Activated naive CD4-positive, alpha-beta T cell treated with Interleukin-2 at 50 U/mL for 16 hours (primary cell): ENCODE data around the gene PANK1.
A peak's percentile ranks its signal among the peaks of the same experiment; 100 is the strongest.

Experiments
- DNase-seq: peaks from one replicate; pipeline ENCODE4 v3.0.0-alpha.2; 2020

PANK1 gene

DNA sequence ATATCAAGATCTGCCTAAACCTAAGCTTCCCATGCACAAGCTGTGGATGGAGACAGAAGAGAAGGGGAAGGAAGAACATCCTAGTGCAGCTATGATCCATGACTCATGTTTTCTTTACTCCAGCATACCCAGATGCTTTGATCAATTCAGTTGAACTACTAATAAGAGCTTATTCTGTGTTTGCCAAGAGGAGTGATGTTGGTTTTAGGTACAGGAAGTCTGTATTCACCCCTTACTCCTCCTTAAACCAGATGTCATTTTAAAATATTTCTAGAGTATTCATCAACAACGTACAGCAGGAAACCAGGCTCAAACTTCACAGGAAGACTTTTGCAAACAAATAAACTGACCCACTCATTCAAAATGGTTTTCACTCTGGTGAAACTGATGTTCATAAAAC, 29.2 kb downstream of the PANK1 start:
- DNase-seq: no peak

DNA sequence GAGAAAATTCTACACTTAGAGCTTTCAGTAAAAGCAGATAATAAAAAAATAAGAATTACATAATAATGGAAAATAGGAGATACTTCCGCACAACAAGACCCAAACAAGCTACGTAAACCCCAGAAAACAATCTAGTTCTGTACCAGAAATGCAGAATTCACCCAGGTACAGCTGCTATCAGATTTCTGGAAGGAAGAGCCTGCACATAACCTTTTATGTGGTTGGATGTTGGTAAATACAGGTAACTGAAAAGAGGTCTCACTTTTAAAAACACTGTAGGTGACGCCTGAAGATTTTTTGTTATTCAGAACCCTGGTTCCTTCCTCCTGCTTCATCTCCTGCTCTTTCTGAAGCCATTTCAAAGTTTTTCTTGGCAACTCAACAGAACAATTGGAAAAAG, 29.9 kb downstream of the PANK1 start:
- DNase-seq: no peak

- no peak for DNase-seq
These were observed 31.5 kb downstream of the PANK1 start for GRCh38 chr10:89613582-89613981.

GRCh38 chr10:89611282-89611681, 33.8 kb downstream of the PANK1 start:
- DNase-seq: no peak

DNA sequence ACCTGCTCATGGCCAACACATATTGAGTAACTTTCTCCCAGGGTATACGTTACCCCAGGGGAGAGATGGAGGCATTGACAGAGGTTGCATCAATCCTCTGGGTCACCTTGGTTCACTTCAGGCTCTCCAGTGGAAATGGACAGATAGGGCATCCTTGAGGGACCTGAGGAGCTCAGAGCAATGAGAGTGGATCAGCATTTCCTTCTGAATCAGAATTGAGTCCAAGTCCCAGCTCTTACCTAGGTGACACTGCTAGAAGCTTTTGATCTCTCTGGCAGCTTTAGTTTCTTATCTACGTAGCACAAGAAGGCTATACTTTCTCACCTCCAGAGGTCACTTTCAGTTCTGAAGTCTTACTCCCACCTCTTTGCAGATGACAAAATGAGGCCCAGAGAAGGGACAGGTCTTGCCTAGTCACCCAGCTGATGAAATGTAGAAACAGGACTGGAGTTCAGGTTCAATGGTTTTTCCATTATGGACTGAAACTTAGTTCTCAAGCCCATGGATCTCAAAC, 35.2 kb downstream of the PANK1 start:
- DNase-seq: peak; percentile 2

GRCh38 chr10:89604200-89604599, 40.8 kb downstream of the PANK1 start:
- DNase-seq: no peak

GRCh38 chr10:89602919-89603318, 42.1 kb downstream of the PANK1 start:
- DNase-seq: no peak

DNA sequence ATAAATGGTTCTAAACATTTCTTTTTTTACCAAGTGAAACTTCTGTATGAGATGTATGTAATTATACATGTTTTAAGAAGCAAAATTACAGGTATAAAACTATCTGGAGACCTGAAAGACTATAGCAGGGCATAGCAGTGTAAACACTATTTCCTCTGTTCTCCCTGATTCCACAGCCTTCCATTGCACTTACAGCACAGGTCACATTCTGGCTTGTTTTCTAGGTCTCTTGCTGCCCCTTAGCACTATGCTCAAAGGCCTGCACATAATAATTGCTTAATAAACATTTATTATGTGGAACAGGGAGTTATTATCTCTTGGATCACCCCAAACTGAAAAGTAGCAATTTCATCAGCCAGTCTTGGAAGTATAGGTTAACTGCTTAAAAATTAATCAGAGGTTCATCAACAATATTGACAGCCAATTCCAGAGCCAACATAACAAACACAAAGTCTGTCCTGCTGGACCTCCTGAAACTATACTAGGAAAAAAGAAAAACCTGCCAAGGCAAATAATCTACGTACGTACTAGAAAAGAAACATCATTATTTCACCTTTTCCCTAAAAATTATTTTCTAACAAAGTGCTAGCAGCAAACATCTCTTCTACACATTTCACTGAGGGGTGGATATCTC, 43.2 kb downstream of the PANK1 start:
- no peak for DNase-seq

GRCh38 chr10:89600041-89600440, 45.0 kb downstream of the PANK1 start:
- no peak for DNase-seq

GRCh38 chr10:89593043-89593442, 52.0 kb downstream of the PANK1 start:
- no peak for DNase-seq

- no peak for DNase-seq
These were observed 52.5 kb downstream of the PANK1 start for GRCh38 chr10:89592539-89592938.

DNA sequence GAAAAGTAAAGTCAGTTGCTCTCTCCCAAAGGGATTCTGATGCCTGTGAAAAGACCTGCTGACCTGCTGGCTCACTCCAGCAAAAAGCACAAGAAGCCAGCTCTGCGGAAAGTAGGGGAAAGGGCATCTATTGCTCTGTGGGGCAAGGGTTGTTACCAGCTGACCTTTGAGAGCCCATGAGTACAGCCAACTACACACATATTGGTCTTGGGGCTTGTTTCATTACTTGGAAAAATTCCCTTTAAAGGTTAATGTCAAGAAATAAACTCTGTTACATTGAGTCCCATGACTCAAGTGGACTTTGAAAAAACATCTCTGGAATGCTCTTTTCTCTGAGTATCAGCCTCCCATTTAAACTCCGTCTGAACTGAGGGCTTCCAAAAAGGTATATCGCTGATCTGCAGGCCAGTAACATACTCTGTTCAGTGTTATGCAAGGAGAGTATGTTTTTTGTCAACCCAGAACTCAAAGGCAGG, 53.2 kb downstream of the PANK1 start:
- no peak for DNase-seq

DNA sequence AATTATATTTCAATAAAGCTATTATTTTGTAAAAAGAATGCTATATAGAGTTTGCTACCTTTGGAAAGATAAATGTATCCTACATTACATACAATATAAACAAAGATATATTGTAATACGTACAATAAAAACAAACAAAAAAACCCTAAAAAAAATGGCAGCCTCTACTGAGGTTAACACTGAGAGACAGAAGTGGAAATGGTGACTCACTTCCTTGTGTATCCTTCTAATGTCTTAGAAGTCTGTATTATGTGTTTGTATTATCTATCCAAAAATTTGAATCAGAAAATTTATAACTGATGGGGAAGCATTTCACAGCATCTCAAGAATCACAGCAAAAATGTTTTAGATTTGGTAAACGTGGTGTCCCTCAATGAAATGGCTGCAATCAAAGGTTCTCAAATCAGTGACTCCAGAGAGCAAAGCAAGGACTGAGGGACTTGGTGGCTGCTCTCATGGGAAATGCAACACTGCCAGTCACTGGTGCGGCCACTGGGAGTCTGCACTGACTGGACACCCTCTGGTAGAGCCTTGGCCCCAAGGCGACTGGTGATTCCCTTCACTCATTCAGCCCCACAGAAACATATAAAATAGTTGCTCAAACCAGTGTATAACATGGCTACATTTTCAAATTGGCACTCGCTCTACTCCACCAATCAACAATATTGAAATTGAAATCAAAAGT, 53.8 kb downstream of the PANK1 start:
- DNase-seq: no peak

- DNase-seq: no peak
These were observed 54.7 kb downstream of the PANK1 start for GRCh38 chr10:89590326-89590725.

DNA sequence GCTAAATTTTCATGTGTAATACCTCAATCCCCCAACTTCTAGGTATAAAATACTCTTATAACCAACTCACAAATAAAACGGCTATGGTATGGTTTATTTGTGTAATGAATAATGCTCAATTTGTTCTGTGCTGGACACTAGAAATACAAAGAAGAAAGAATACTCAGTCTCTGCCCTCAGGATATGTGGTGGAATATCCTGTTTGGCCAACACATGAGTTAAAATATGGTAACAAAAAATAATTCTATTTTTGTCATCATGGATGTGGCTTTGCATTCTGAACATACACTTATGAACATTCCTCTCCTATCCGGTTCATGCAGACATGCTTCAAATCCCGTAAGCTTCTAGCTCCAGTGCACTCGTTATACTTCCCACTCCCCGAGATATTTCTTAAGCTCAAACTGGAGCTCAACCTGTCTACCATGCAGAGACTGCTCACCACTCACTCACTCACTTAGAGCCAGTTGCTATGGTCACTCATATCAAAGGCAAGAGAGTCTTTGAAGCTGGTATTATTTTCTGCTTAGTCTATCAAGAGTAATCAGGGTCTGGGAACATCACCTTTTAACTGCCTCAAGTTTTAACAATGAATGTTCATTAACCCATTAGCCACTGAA, 55.8 kb downstream of the PANK1 start:
- DNase-seq: no peak

- DNase-seq: no peak
These were observed 56.4 kb downstream of the PANK1 start for GRCh38 chr10:89588671-89589070.

- no peak for DNase-seq
These were observed 63.0 kb downstream of the PANK1 start for GRCh38 chr10:89582022-89582421.

DNA sequence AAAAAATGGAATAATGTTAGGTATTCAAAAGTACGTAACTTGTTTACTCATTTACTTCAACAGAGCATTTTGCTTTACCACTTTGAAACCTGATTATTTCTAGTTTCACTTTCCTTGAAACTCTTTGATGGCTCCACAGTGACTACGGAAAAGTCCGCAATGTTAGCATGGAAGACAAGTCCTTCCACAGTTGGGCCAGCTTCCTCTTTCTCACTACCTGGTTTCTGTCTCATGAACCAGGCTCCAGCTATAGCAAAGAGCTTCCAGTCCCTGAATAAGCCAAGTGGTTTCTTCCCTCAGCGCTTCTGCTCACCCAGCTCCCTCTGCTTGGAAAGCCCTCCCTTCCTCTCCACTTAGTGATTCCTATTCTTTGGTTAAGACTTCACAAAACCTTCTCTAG, 64.8 kb downstream of the PANK1 start:
- no peak for DNase-seq

GRCh38 chr10:89576696-89577095, 68.3 kb downstream of the PANK1 start:
- no peak for DNase-seq

DNA sequence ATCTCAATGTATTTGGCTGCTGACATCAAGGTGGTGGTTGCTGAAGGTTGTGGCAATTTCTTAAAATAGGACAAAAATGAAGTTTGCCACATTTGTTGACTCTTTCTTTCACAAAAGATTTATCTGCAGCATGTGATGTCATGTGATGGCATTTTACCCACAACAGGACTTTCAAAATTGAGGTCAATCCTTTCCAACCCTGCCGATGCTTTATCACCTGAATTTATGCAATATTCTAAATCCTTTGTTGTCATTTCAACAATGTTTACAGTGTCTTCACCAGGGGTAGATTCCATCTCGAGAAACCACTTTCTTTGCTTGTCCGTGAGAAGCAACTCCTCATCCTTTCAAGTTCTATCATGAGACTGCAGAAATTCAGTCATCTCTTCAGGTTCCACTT, 69.0 kb downstream of the PANK1 start:
- no peak for DNase-seq

GRCh38 chr10:89575031-89575430, 70.0 kb downstream of the PANK1 start:
- no peak for DNase-seq

GRCh38 chr10:89574368-89574767, 70.7 kb downstream of the PANK1 start:
- no peak for DNase-seq

DNA sequence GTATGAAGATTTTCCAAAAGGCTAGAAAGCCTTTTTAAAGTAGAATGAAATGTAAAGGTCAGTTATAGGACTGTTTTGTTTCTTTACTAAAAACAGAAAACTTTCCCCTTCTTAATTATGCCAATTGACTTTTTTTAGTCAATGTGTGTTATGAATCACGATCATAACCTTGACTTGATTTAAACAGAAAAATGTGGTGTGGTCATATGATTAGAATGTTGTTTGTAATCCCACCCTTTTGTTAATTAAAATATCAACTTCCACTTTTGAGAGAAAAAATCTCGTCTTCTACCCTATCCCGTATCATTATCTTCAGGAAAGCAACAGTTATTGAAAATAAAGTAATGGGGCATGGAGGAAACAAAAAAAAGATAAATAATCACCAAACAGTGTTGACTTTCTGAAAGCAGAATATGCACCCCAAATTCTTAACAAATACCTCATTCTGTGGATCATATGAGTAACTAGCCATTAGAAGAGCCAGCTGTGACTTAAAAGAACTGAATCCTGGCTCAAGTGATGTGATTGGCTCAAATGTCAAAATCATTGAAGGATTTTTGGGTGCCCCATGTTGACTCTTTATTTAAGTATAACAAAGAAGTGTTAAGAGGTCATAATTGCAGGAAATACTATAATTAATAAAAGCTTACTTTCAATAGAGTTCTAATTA, 77.3 kb downstream of the PANK1 start:
- DNase-seq: no peak

DNA sequence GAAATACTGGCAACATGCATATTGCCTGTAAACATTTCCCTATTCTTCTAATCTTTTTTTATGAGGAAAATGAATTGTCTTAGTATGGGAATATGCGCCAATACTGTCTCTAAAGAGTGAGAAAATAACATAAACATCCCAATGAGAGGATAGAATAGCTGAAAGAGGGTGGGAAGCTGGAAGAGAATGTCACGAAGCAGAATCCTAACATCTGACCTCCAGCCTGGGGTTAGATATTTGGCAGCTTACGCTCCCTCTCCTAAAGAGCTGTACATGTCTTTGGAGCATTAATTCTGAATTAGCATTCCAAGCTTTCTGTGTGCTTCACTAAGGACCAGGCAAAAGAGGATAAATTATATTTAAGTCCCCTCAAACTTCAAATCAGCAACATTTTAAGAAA, 78.0 kb downstream of the PANK1 start:
- no peak for DNase-seq
